Liver (tissue), 9 donors: ENCODE measurements around the gene TMBIM1. TPM values are rescaled to one million over a fixed set of nuclear protein-coding genes. Genes with fewer than 3 reads are reported as not detected.

Source experiments
- DNase-seq: peaks from one replicate; pipeline ENCODE4 v3.0.0-alpha.2; 2017; ENCODE audit warnings: low spot score
- H3K27ac ChIP-seq, 2 donors: one replicate each; pipeline ENCODE4 v1.7.0; 2013; ENCODE audit warnings: inconsistent platforms in 2 of 2, low read length in 2 of 2, control low read depth in 1 of 2, low read depth in 1 of 2, mild to moderate bottlenecking in 1 of 2
- H3K27me3 ChIP-seq, 4 donors: one replicate each; pipeline versions ENCODE4 v1.6.1 to v1.7.0; 2013; ENCODE audit warnings: low read length in 3 of 4, inconsistent platforms in 1 of 4, mild to moderate bottlenecking in 1 of 4, moderate library complexity in 1 of 4; ENCODE audit not compliant: control insufficient read depth in 4 of 4, insufficient read depth in 4 of 4
- H3K36me3 ChIP-seq, 4 donors: one replicate each; pipeline versions ENCODE4 v1.6.1 to v1.7.0; 2013; ENCODE audit warnings: low read length in 3 of 4, mild to moderate bottlenecking in 3 of 4, low read depth in 1 of 4, moderate library complexity in 1 of 4; ENCODE audit not compliant: control insufficient read depth in 4 of 4, insufficient read depth in 3 of 4
- H3K4me1 ChIP-seq, 4 donors: one replicate each; pipeline versions ENCODE4 v1.6.1 to v1.7.0; 2013; ENCODE audit warnings: low read length in 3 of 4, mild to moderate bottlenecking in 3 of 4, moderate library complexity in 1 of 4; ENCODE audit not compliant: control insufficient read depth in 4 of 4, insufficient read depth in 4 of 4
- H3K4me3 ChIP-seq, 3 donors: one replicate each; pipeline versions ENCODE4 v1.6.1 to v1.7.0; 2013; ENCODE audit warnings: low read length in 3 of 3, control low read depth in 1 of 3, low read depth in 1 of 3, mild to moderate bottlenecking in 1 of 3
- H3K9ac ChIP-seq, 2 donors: one replicate each; pipeline ENCODE4 v1.7.0; 2013; ENCODE audit warnings: low read length in 2 of 2, mild to moderate bottlenecking in 2 of 2, moderate library complexity in 2 of 2, control low read depth in 1 of 2, low read depth in 1 of 2
- H3K9me3 ChIP-seq, 4 donors: one replicate each; pipeline versions ENCODE4 v1.6.1 to v1.7.0; 2013; ENCODE audit warnings: low read length in 3 of 4; ENCODE audit not compliant: control insufficient read depth in 4 of 4
- CTCF ChIP-seq: fragments of 150-350 bp; IDR thresholded peaks from 2 replicates; pipeline ENCODE4 v1.5.1; 2017; ENCODE audit warnings: improper control_type of control experiment, low read depth, low read length; ENCODE audit not compliant: missing input control
- EGR1 ChIP-seq, 2 donors: IDR thresholded peaks; 2 replicates each; pipeline ENCODE4 v1.6.1; 2016 to 2018; ENCODE audit warnings: antibody characterized with exemption in 2 of 2, low read depth in 2 of 2
- FOXA1 ChIP-seq: IDR thresholded peaks from 2 replicates; pipeline ENCODE4 v1.6.1; 2016; ENCODE audit warnings: antibody characterized with exemption
- FOXA2 ChIP-seq: IDR thresholded peaks from 2 replicates; pipeline ENCODE4 v1.6.1; 2016; ENCODE audit warnings: antibody characterized with exemption
- GABPA ChIP-seq, 2 donors: IDR thresholded peaks in 1 of 2; conservative IDR thresholded peaks in 1 of 2; 2 replicates each; pipeline ENCODE4 v1.6.1; 2016; ENCODE audit warnings: antibody characterized with exemption in 2 of 2, mild to moderate bottlenecking in 1 of 2, moderate library complexity in 1 of 2
- HNF4A ChIP-seq, 2 donors: conservative IDR thresholded peaks; 2 replicates each; pipeline ENCODE4 v1.6.1; 2016; ENCODE audit warnings: antibody characterized with exemption in 2 of 2, mild to moderate bottlenecking in 2 of 2
- HNF4G ChIP-seq: IDR thresholded peaks from 2 replicates; pipeline ENCODE4 v1.6.1; 2016; ENCODE audit warnings: antibody characterized with exemption
- JUND ChIP-seq, 2 donors: IDR thresholded peaks; 2 replicates each; pipeline ENCODE4 v1.6.1; 2016; ENCODE audit warnings: antibody characterized with exemption in 2 of 2
- NR2F2 ChIP-seq: IDR thresholded peaks from 2 replicates; pipeline ENCODE4 v1.6.1; 2016; ENCODE audit warnings: antibody characterized with exemption
- RAD21 ChIP-seq, 2 donors: IDR thresholded peaks; 2 replicates each; pipeline ENCODE4 v1.6.1; 2016; ENCODE audit warnings: antibody characterized with exemption in 2 of 2, mild to moderate bottlenecking in 2 of 2
- RXRA ChIP-seq, 2 donors: IDR thresholded peaks; 2 replicates each; pipeline ENCODE4 v1.6.1; 2017 to 2018; ENCODE audit warnings: antibody characterized with exemption in 2 of 2, mild to moderate bottlenecking in 1 of 2
- SP1 ChIP-seq: IDR thresholded peaks from 2 replicates; pipeline ENCODE4 v1.6.1; 2018; ENCODE audit warnings: antibody characterized with exemption, mild to moderate bottlenecking
- TAF1 ChIP-seq: conservative IDR thresholded peaks from 2 replicates; pipeline ENCODE4 v1.6.1; 2016; ENCODE audit warnings: antibody characterized with exemption, mild to moderate bottlenecking
- YY1 ChIP-seq: IDR thresholded peaks from 2 replicates; pipeline ENCODE4 v1.6.1; 2016; ENCODE audit warnings: antibody characterized with exemption, mild to moderate bottlenecking
- WGBS: extraction: QIAGEN DNeasy Blood & Tissue Kit; methylation state at CpG from one replicate; pipeline ENCODE4 v1.1.7; 2013; 5-methylcytosine and 5-hydroxymethylcytosine counted together
- polyA plus RNA-seq, 2 donors: library from polyadenylated mRNA; stranded (reverse) in 1 of 2; unstranded in 1 of 2; fragments of 200-250 nt in 1 of 2; fragments of >200 nt in 1 of 2; fragmentation: Nextera tagmentation in 1 of 2; extraction: Ambion mirVana in 1 of 2; gene quantifications; one replicate each; pipeline versions ENCODE4 v1.2.1 to v1.2.3, GENCODE V29; 2013 to 2015
- total RNA-seq, 2 donors: library from RNA; depleted of rRNA; stranded (reverse); fragments of >200 nt; gene quantifications; one replicate each; pipeline ENCODE4 v1.2.3, GENCODE V29; 2014
- TF ChIP-seq, protein P1 (sequence below): IDR thresholded peaks from 2 replicates; pipeline ENCODE4 v1.6.1; 2016; ENCODE audit warnings: antibody characterized with exemption, mild to moderate bottlenecking
- TF ChIP-seq, protein P2 (sequence below): IDR thresholded peaks from 2 replicates; pipeline ENCODE4 v1.6.1; 2016; ENCODE audit warnings: antibody characterized with exemption
- TF ChIP-seq, protein P3 (sequence below): IDR thresholded peaks from 2 replicates; pipeline ENCODE4 v1.6.1; 2016; ENCODE audit warnings: antibody characterized with exemption
- TF ChIP-seq, protein P4 (sequence below): IDR thresholded peaks from 2 replicates; pipeline ENCODE4 v1.6.1; 2016; ENCODE audit warnings: antibody characterized with exemption
- donor health status: healthy.
- donor health status: healthy.
- donor health status: healthy.
- donor health status: healthy.
- donor health status: healthy.

Gene TMBIM1
- total and polyA plus RNA-seq, 4 donors = 61.8 to 133 (median 114) TPM

DNA sequence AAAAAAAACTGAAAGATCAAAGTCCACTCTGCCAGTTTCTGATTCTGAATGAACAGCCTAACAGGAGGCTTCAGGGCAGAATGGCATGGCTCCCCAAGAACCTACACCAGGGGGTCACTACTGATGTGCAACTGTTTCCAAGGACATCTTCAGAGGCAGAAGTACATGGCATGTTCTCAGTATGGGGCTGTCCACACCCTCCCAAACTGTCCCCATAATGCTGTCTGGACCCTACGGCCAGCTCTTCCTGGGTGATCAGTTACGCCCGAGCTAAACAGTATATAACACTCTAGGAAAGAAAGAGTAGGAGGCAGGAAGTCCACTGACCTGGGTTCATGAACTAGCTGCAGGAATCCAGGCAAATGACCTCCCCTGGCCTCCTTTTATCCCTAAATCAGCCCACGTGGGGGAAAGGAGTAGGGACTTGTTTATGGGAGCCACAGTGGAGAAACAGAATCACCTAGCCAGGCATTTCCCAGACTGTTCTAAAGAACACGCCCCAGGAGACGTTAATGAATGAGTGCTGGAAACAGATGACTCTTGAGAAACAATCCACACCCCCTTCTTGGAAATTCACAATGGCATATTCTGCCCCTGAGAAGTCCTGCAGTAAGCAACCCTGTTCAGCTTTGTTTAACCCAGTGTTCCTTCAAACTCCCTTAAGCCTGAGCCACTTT is 2.5 kb downstream of the TMBIM1 start:
- Histone ChIP-seq H3K9ac (peak overlapping the region; percentile 10 to 69), H3K4me3 (peak overlapping the region in 1 of 3 donors; percentile 69), H3K27me3 (no peaks in the 10 kb centered on the region), H3K4me1 (peaks cover 33 to 78% (median 63%) of the 10 kb centered on the region in 4 donors), H3K27ac (peak overlapping the region; percentile 98 to 99), H3K36me3 (no peaks in the 10 kb centered on the region), H3K9me3 (no peaks in the 10 kb centered on the region)
- TF ChIP-seq YY1 (peak; percentile 9), GABPA (IDR thresholded peaks at IDR 0.05 in 1 of 2, conservative IDR thresholded peaks at IDR 0.05 in 1 of 2) (no peak), NR2F2 (peak; percentile 75), SP1 (peak; percentile 87), RAD21 (IDR thresholded peaks at IDR 0.05) (peak in 1 of 2 donors; percentile 31), HNF4A (conservative IDR thresholded peaks at IDR 0.05) (peak; percentile 77 to 85), FOXA1 (no peak), HNF4G (peak; percentile 32), JUND (IDR thresholded peaks at IDR 0.05) (peak in 1 of 2 donors; percentile 43), RXRA (IDR thresholded peaks at IDR 0.05) (peak; percentile 96 to 98), EGR1 (IDR thresholded peaks at IDR 0.05; ENCODE audit: low read depth in 2 of 2) (peak in 1 of 2 donors; percentile 66), CTCF (no peak), FOXA2 (no peak), TAF1 (no peak)
- TF ChIP-seq, protein P1, sequence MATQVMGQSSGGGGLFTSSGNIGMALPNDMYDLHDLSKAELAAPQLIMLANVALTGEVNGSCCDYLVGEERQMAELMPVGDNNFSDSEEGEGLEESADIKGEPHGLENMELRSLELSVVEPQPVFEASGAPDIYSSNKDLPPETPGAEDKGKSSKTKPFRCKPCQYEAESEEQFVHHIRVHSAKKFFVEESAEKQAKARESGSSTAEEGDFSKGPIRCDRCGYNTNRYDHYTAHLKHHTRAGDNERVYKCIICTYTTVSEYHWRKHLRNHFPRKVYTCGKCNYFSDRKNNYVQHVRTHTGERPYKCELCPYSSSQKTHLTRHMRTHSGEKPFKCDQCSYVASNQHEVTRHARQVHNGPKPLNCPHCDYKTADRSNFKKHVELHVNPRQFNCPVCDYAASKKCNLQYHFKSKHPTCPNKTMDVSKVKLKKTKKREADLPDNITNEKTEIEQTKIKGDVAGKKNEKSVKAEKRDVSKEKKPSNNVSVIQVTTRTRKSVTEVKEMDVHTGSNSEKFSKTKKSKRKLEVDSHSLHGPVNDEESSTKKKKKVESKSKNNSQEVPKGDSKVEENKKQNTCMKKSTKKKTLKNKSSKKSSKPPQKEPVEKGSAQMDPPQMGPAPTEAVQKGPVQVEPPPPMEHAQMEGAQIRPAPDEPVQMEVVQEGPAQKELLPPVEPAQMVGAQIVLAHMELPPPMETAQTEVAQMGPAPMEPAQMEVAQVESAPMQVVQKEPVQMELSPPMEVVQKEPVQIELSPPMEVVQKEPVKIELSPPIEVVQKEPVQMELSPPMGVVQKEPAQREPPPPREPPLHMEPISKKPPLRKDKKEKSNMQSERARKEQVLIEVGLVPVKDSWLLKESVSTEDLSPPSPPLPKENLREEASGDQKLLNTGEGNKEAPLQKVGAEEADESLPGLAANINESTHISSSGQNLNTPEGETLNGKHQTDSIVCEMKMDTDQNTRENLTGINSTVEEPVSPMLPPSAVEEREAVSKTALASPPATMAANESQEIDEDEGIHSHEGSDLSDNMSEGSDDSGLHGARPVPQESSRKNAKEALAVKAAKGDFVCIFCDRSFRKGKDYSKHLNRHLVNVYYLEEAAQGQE = peak; percentile 40
- TF ChIP-seq, protein P2, sequence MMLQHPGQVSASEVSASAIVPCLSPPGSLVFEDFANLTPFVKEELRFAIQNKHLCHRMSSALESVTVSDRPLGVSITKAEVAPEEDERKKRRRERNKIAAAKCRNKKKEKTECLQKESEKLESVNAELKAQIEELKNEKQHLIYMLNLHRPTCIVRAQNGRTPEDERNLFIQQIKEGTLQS = no peak
- TF ChIP-seq, protein P3, sequence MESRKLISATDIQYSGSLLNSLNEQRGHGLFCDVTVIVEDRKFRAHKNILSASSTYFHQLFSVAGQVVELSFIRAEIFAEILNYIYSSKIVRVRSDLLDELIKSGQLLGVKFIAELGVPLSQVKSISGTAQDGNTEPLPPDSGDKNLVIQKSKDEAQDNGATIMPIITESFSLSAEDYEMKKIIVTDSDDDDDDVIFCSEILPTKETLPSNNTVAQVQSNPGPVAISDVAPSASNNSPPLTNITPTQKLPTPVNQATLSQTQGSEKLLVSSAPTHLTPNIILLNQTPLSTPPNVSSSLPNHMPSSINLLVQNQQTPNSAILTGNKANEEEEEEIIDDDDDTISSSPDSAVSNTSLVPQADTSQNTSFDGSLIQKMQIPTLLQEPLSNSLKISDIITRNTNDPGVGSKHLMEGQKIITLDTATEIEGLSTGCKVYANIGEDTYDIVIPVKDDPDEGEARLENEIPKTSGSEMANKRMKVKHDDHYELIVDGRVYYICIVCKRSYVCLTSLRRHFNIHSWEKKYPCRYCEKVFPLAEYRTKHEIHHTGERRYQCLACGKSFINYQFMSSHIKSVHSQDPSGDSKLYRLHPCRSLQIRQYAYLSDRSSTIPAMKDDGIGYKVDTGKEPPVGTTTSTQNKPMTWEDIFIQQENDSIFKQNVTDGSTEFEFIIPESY = no peak
- TF ChIP-seq, protein P4, sequence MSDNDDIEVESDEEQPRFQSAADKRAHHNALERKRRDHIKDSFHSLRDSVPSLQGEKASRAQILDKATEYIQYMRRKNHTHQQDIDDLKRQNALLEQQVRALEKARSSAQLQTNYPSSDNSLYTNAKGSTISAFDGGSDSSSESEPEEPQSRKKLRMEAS = peak; percentile 59
- 10% methylated on average over 6 of the region's 6 CpGs for WGBS
- peak; percentile 53 for DNase-seq
